H1 (cell line): ENCODE results near the gene RAB25. TPM values are rescaled to one million over a fixed set of nuclear protein-coding genes. Genes with fewer than 3 reads are reported as not detected.
A peak's percentile ranks its signal among the peaks of the same experiment; 100 is the strongest.

Source experiments
- CHD1 ChIP-seq: IDR thresholded peaks from 2 replicates; pipeline ENCODE4 v1.6.1; 2012; ENCODE audit warnings: low read depth, low read length, improper control_type of control experiment
- KDM4A ChIP-seq: IDR thresholded peaks from one replicate; pipeline ENCODE4 v1.7.1; 2012; ENCODE audit warnings: low read depth, mild to moderate bottlenecking, moderate library complexity, low read length, inconsistent platforms; ENCODE audit not compliant: severe bottlenecking
- SAP30 ChIP-seq: fragments of 300-600 bp; sonication (generic); IDR thresholded peaks from 2 replicates; pipeline ENCODE4 v1.7.1; 2012; ENCODE audit warnings: low read length, moderate library complexity, mild to moderate bottlenecking, inconsistent platforms; ENCODE audit not compliant: insufficient read depth, insufficient replicate concordance
- SUZ12 ChIP-seq: fragments of 200-600 bp; sonication (generic); IDR thresholded peaks from 2 replicates; pipeline ENCODE4 v1.6.1; 2012; ENCODE audit warnings: mild to moderate bottlenecking, inconsistent platforms, low read length, moderate library complexity, mixed read lengths
- TAF7 ChIP-seq: optimal IDR thresholded peaks from 2 replicates; pipeline ENCODE3; 2011; ENCODE audit warnings: low read depth, mild to moderate bottlenecking, inconsistent platforms, low read length, moderate library complexity, borderline replicate concordance
- polyA plus RNA-seq, 7 experiments: library from polyadenylated mRNA; depleted of rRNA in 3 of 7; stranded (reverse) in 5 of 7; unstranded in 2 of 7; fragments of >200 nt in 5 of 7; fragments of 200-250 nt in 2 of 7; gene quantifications; 1 replicate in 5 of 7; 2 replicates in 1 of 7; 4 replicates in 1 of 7; pipeline versions ENCODE4 v1.2.1 to v1.2.3, GENCODE V29; 2011 to 2013; ENCODE audit warnings: missing spikeins in 2 of 7, mixed read lengths in 2 of 7
- total RNA-seq: library from RNA; stranded (reverse); fragmentation: NEBNext Ultra II Directional; extraction: Animal tissue kit (Norgen Biotek cat#: 25700); gene quantifications from 2 replicates; pipeline ENCODE4 v1.2.1, GENCODE V29; 2021

Gene RAB25
- total and polyA plus RNA-seq, 2 of the 8 experiments (the other 6 are each of a cell fraction or from before 2014, with no cell fraction given): 34.8 to 98.2 TPM

DNA sequence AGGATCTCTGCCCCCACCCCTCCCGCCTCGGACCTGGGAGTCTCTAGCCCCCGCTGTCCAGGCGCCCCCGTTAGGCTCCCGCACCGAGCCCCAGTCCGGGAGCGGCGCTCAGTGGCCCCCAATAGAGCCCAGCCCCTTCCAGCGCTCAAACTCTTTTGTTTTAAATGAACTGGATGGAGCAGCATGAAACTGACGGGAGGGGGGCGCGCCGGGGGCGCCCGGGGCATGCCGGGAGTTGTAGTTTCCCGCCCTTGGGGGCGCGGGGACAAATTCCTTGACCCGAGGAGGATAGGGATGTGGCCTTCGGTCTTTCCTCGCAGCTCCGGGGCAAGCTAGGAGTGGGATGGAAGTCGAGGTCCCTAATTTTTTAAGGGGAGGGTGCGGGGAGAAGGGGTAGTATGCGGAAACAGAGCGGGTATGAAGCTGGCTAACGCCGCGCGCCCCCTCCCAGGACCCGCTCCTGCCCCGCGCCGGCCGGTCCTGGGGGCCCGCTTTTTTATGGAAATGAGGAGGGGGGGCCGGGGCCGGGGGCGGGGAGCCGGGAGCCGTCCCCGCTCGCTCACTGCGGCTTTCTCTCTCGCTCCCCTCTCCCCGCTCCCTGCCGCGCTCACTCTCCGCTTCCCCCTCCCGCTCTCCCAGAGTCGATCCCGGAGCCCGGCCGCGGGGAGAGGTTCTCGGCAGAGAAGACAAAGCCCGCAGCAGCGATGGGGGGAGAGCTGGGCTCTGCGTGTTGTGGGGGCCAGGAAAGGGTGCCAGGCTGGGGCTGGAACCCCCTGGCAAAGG is 21.5 kb downstream of the RAB25 start, which contains the start of gene MEX3A (continued):
- no peak for TF ChIP-seq KDM4A
- TF ChIP-seq CHD1: no peak
- no peak for TF ChIP-seq SAP30
- no peak; the same call in 1 of the 2 replicates for TF ChIP-seq SUZ12
- TF ChIP-seq TAF7: peak; percentile 68
